Neural cell (in vitro differentiated cells): ENCODE measurements around the gene CCNY. TPM values are rescaled to one million over a fixed set of nuclear protein-coding genes. Genes with fewer than 3 reads are reported as not detected.
"Not testable (repeated sequence)": the region's sequence is repeated elsewhere in the genome, so short reads cannot be mapped to it uniquely, and the experiment has no call there.

Experiments used
- H2AFZ ChIP-seq: fragments of 200-600, 300-800 bp; sonication (generic), shearing (Covaris generic); 2 replicates; pipeline ENCODE4 v1.6.0; 2014; ENCODE audit warnings: low read depth, mild to moderate bottlenecking, antibody characterized with exemption, low read length, moderate library complexity
- H3F3A ChIP-seq: fragments of 200-600 bp; shearing (Covaris generic); 2 replicates; pipeline ENCODE4 v1.6.1; 2016; ENCODE audit warnings: mild to moderate bottlenecking, moderate library complexity, mixed read lengths, antibody characterized with exemption, low read length; ENCODE audit not compliant: insufficient read depth, poor library complexity, severe bottlenecking
- H3K27ac ChIP-seq: fragments of 200-600, 300-800 bp; sonication (generic), shearing (Covaris generic); 2 replicates; pipeline ENCODE4 v1.5.1; 2014; ENCODE audit warnings: mild to moderate bottlenecking, low read length, moderate library complexity
- H3K27me3 ChIP-seq: fragments of 300-800, 200-600 bp; sonication (generic), shearing (Covaris generic); 2 replicates; pipeline ENCODE4 v1.6.0; 2014; ENCODE audit warnings: mild to moderate bottlenecking, low read depth, low read length, moderate library complexity; ENCODE audit not compliant: insufficient read depth
- H3K36me3 ChIP-seq: fragments of 300-800, 200-600 bp; sonication (generic), shearing (Covaris generic); 2 replicates; pipeline ENCODE4 v1.5.1; 2014; ENCODE audit warnings: mild to moderate bottlenecking, antibody characterized with exemption, low read length, moderate library complexity; ENCODE audit not compliant: insufficient read depth
- H3K4me2 ChIP-seq: fragments of 300-800, 200-600 bp; sonication (generic), shearing (Covaris generic); 2 replicates; pipeline ENCODE4 v1.6.0; 2014; ENCODE audit warnings: mild to moderate bottlenecking, low read length
- H3K4me3 ChIP-seq: fragments of 300-800, 200-600 bp; sonication (generic), shearing (Covaris generic); 2 replicates; pipeline ENCODE4 v1.5.1; 2014; ENCODE audit warnings: mild to moderate bottlenecking, low read length, moderate library complexity
- H3K79me2 ChIP-seq: fragments of 200-600 bp; shearing (Covaris generic); replicated peaks from 2 replicates; pipeline ENCODE4 v1.6.0; 2014; ENCODE audit warnings: mild to moderate bottlenecking, low read length, moderate library complexity; ENCODE audit not compliant: insufficient read depth
- H3K9ac ChIP-seq: fragments of 300-800, 200-600 bp; sonication (generic), shearing (Covaris generic); 2 replicates; pipeline ENCODE4 v1.6.1; 2016; ENCODE audit warnings: mild to moderate bottlenecking, low read length, mixed read lengths
- H3K9me2 ChIP-seq: fragments of 200-600 bp; shearing (Covaris generic); 2 replicates; pipeline ENCODE4 v1.6.1; 2016; ENCODE audit warnings: mild to moderate bottlenecking, low read length, mixed read lengths; ENCODE audit not compliant: insufficient read depth
- H3K9me3 ChIP-seq: fragments of 200-600, 300-800 bp; sonication (generic), shearing (Covaris generic); 2 replicates; pipeline ENCODE4 v1.6.1; 2016; ENCODE audit warnings: mild to moderate bottlenecking, mixed run types, low read length, moderate library complexity, mixed read lengths
- H4K20me1 ChIP-seq: fragments of 200-600 bp; shearing (Covaris generic); 2 replicates; pipeline ENCODE4 v1.6.1; 2016; ENCODE audit warnings: mild to moderate bottlenecking, mixed run types; ENCODE audit not compliant: insufficient read depth
- EP300 ChIP-seq: fragments of 450-650 bp; conservative IDR thresholded peaks from 2 replicates; pipeline ENCODE4 v1.6.1; 2014; ENCODE audit warnings: antibody characterized with exemption, mild to moderate bottlenecking, moderate library complexity; ENCODE audit not compliant: poor library complexity, severe bottlenecking
- EZH2 ChIP-seq: fragments of 200-600, 300-800 bp; shearing (Covaris generic), sonication (generic); IDR thresholded peaks from 2 replicates; pipeline ENCODE4 v1.6.1; 2014; ENCODE audit warnings: antibody characterized with exemption, low read length, borderline replicate concordance, mild to moderate bottlenecking; ENCODE audit not compliant: insufficient read depth, poor library complexity, severe bottlenecking
- MXI1 ChIP-seq: fragments of 450-650 bp; conservative IDR thresholded peaks from 2 replicates; pipeline ENCODE4 v1.6.1; 2014; ENCODE audit warnings: antibody characterized with exemption, mild to moderate bottlenecking; ENCODE audit not compliant: poor library complexity, severe bottlenecking
- POLR2AphosphoS5 ChIP-seq: IDR thresholded peaks from 2 replicates; pipeline ENCODE4 v1.6.1; 2012
- RAD21 ChIP-seq: fragments of 450-650 bp; conservative IDR thresholded peaks from 2 replicates; pipeline ENCODE4 v1.6.1; 2014; ENCODE audit warnings: antibody characterized with exemption, mild to moderate bottlenecking, moderate library complexity
- SMC3 ChIP-seq: fragments of 450-650 bp; conservative IDR thresholded peaks from 2 replicates; pipeline ENCODE4 v1.6.1; 2014; ENCODE audit warnings: antibody characterized with exemption, mild to moderate bottlenecking, moderate library complexity; ENCODE audit not compliant: poor library complexity
- TAF1 ChIP-seq: IDR thresholded peaks from 2 replicates; pipeline ENCODE4 v1.6.1; 2012; ENCODE audit warnings: low read depth
- polyA plus RNA-seq: library from polyadenylated mRNA; depleted of rRNA; stranded (reverse); fragments of >200 nt; gene quantifications from 2 replicates; pipeline ENCODE4 v1.2.3, GENCODE V29; 2014
- TF ChIP-seq, protein P1 (sequence below): IDR thresholded peaks from 2 replicates; pipeline ENCODE4 v1.6.1; 2012; ENCODE audit warnings: borderline replicate concordance
- TF ChIP-seq, protein P2 (sequence below): fragments of 450-650 bp; IDR thresholded peaks from 2 replicates; pipeline ENCODE4 v1.5.1; 2014; ENCODE audit warnings: antibody characterized with exemption, mild to moderate bottlenecking, moderate library complexity; ENCODE audit not compliant: poor library complexity, severe bottlenecking

The CCNY gene
- polyA plus RNA-seq, 1 donor from 2014 or later, result 36.4 TPM

DNA sequence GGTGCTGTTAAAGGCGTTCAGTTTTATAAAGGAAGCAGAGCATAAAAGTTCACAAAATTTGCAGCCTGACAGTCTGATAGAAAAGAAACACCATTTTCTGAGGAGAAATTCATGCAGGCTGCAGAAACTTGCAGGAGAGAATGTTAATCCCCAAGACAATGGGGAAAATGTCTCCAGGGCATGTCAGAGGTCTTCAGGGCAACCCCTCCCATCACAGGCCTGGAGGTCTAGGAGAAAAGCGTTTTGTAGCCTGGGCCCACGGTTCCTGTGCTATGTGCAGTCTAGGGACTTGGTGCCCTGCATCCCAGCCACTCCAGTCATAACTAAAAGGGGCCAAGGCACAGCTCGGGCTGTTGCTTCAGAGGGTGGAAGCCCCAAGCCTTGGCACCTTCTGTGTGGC is 200.5 kb downstream of the CCNY start:
- Histone ChIP-seq H3K27me3 (no peaks in the 10 kb centered on the region), H3K4me3 (no peak overlapping the region), H3K79me2 (no peaks in the 10 kb centered on the region), H3K9me2 (no peaks in the 10 kb centered on the region), H3K27ac (no peak overlapping the region), H3K9ac (no peak overlapping the region), H3K4me2 (no peak overlapping the region), H2AFZ (no peak overlapping the region), H4K20me1 (no peaks in the 10 kb centered on the region), H3K36me3 (peaks cover 22% of the 10 kb centered on the region), H3K9me3 (no peaks in the 10 kb centered on the region), H3F3A (no peaks in the 10 kb centered on the region)
- no peak for TF ChIP-seq POLR2AphosphoS5
- TF ChIP-seq SMC3, result no peak
- TF ChIP-seq MXI1, result no peak
- TF ChIP-seq, protein P1, sequence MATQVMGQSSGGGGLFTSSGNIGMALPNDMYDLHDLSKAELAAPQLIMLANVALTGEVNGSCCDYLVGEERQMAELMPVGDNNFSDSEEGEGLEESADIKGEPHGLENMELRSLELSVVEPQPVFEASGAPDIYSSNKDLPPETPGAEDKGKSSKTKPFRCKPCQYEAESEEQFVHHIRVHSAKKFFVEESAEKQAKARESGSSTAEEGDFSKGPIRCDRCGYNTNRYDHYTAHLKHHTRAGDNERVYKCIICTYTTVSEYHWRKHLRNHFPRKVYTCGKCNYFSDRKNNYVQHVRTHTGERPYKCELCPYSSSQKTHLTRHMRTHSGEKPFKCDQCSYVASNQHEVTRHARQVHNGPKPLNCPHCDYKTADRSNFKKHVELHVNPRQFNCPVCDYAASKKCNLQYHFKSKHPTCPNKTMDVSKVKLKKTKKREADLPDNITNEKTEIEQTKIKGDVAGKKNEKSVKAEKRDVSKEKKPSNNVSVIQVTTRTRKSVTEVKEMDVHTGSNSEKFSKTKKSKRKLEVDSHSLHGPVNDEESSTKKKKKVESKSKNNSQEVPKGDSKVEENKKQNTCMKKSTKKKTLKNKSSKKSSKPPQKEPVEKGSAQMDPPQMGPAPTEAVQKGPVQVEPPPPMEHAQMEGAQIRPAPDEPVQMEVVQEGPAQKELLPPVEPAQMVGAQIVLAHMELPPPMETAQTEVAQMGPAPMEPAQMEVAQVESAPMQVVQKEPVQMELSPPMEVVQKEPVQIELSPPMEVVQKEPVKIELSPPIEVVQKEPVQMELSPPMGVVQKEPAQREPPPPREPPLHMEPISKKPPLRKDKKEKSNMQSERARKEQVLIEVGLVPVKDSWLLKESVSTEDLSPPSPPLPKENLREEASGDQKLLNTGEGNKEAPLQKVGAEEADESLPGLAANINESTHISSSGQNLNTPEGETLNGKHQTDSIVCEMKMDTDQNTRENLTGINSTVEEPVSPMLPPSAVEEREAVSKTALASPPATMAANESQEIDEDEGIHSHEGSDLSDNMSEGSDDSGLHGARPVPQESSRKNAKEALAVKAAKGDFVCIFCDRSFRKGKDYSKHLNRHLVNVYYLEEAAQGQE, result no peak
- TF ChIP-seq RAD21, result no peak
- TF ChIP-seq, protein P2, sequence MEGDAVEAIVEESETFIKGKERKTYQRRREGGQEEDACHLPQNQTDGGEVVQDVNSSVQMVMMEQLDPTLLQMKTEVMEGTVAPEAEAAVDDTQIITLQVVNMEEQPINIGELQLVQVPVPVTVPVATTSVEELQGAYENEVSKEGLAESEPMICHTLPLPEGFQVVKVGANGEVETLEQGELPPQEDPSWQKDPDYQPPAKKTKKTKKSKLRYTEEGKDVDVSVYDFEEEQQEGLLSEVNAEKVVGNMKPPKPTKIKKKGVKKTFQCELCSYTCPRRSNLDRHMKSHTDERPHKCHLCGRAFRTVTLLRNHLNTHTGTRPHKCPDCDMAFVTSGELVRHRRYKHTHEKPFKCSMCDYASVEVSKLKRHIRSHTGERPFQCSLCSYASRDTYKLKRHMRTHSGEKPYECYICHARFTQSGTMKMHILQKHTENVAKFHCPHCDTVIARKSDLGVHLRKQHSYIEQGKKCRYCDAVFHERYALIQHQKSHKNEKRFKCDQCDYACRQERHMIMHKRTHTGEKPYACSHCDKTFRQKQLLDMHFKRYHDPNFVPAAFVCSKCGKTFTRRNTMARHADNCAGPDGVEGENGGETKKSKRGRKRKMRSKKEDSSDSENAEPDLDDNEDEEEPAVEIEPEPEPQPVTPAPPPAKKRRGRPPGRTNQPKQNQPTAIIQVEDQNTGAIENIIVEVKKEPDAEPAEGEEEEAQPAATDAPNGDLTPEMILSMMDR, result no peak
- TF ChIP-seq TAF1, result no peak
- no peak for TF ChIP-seq EP300
- TF ChIP-seq EZH2, result no peak

DNA sequence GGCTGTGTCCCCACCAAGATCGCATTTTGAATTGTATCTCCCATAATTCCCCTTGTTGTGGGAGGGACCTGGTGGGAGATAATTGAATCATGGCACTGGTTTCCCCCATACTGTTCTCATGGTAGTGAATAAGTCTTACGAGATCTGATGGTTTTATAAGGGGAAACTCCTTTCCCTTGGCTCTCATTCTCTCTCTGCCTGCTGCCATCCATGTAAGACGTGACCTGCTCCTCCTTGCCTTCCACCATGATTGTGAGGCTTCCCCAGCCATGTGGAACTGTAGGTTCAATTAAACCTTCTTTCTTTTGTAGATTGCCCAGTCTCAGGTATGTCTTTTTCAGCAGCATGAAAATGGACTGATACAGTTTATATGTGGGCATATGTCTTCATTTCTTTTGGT is 201.6 kb downstream of the CCNY start:
- H3K9me2 ChIP-seq, H3K27me3 ChIP-seq, H2AFZ ChIP-seq, H3F3A ChIP-seq, H3K9ac ChIP-seq, H3K4me2 ChIP-seq, H4K20me1 ChIP-seq, H3K27ac ChIP-seq, H3K79me2 ChIP-seq, H3K9me3 ChIP-seq, H3K4me3 ChIP-seq: not testable (repeated sequence)
- peaks cover 23% of the 10 kb centered on the region for H3K36me3 ChIP-seq
